K562 (cell line): ENCODE measurements around the gene ITPR1. TPM values are rescaled to one million over a fixed set of nuclear protein-coding genes. Genes with fewer than 3 reads are reported as not detected.

Experiments used
- CREBBP ChIP-seq: IDR thresholded peaks from one replicate; pipeline ENCODE4 v1.6.1; 2012; ENCODE audit warnings: low read depth, mild to moderate bottlenecking, control low read depth, inconsistent platforms, low read length
- DNMT1 ChIP-seq: fragments of 450-650 bp; IDR thresholded peaks from 2 replicates; pipeline ENCODE4 v1.6.1; 2016; ENCODE audit warnings: antibody characterized with exemption, mild to moderate bottlenecking
- ELK3 ChIP-seq: fragments of 450-650 bp; formaldehyde crosslinking; IDR thresholded peaks from 2 replicates; pipeline ENCODE4 v1.4.0; 2020; ENCODE audit warnings: mild to moderate bottlenecking
- SETDB1 ChIP-seq: IDR thresholded peaks from one replicate; pipeline ENCODE4 v1.6.1; 2012; ENCODE audit warnings: low read length, control low read depth, inconsistent platforms
- ZC3H4 ChIP-seq: sonication (generic); formaldehyde crosslinking; IDR thresholded peaks from 2 replicates; pipeline ENCODE4 v1.9.0; 2021; ENCODE audit warnings: missing genetic modification reagents, borderline replicate concordance
- ZNF134 ChIP-seq: fragments of 250-450 bp; sonication (Bioruptor Pico); conservative IDR thresholded peaks from 2 replicates; pipeline ENCODE4 v1.4.0; 2020
- ZNF551 ChIP-seq: fragments of 250-450 bp; sonication (Bioruptor Pico); IDR thresholded peaks from 2 replicates; pipeline ENCODE4 v1.5.0; 2021; ENCODE audit warnings: mild to moderate bottlenecking, moderate library complexity
- polyA plus RNA-seq, 8 experiments: library from polyadenylated mRNA; depleted of rRNA in 4 of 8; stranded (reverse) in 5 of 8; unstranded in 3 of 8; fragments of >200 nt; fragmentation: Nextera tagmentation in 2 of 8; fragmentation: Illumina TruSeq in 1 of 8; extraction: Ambion mirVana in 2 of 8; extraction: Trizol in 1 of 8; gene quantifications; 2 replicates each; pipeline versions ENCODE4 v1.2.1 to v1.2.3, GENCODE V29; 2011 to 2014; ENCODE audit warnings: inconsistent platforms in 1 of 8, missing spikeins in 1 of 8
- total RNA-seq, 7 experiments: library from RNA; depleted of rRNA in 6 of 7; stranded (reverse); fragments of >200 nt in 6 of 7; fragmentation: Illumina TruSeq in 2 of 7; extraction: Trizol in 2 of 7; gene quantifications; 2 replicates each; pipeline versions ENCODE4 v1.2.1 to v1.2.3, GENCODE V29; 2011 to 2021; ENCODE audit warnings: low replicate concordance in 1 of 7
- TF ChIP-seq, protein P1 (sequence below): fragments of 250-450 bp; sonication (Bioruptor Pico); IDR thresholded peaks from 2 replicates; pipeline ENCODE4 v1.5.1; 2021; ENCODE audit warnings: mild to moderate bottlenecking

ITPR1 gene
- total and polyA plus RNA-seq, 9 of the 15 experiments (the other 6 are each of a cell fraction or from before 2014, with no cell fraction given): 22.4 to 40.0 (median 27.4) TPM

- TF ChIP-seq, protein P1, sequence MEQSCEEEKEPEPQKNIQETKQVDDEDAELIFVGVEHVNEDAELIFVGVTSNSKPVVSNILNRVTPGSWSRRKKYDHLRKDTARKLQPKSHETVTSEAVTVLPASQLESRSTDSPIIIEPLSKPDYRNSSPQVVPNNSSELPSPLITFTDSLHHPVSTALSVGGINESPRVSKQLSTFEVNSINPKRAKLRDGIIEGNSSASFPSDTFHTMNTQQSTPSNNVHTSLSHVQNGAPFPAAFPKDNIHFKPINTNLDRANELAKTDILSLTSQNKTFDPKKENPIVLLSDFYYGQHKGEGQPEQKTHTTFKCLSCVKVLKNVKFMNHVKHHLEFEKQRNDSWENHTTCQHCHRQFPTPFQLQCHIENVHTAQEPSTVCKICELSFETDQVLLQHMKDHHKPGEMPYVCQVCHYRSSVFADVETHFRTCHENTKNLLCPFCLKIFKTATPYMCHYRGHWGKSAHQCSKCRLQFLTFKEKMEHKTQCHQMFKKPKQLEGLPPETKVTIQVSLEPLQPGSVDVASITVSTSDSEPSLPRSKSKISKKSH (CRISPR knock-in tag): no peak
- TF ChIP-seq ZNF551 (CRISPR knock-in tag): no peak
- no peak for TF ChIP-seq SETDB1
- TF ChIP-seq DNMT1: no peak
- TF ChIP-seq ELK3: no peak
- TF ChIP-seq ZNF134 (CRISPR knock-in tag): no peak
- TF ChIP-seq ZC3H4 (CRISPR knock-in tag): no peak
- no peak for TF ChIP-seq CREBBP
Measured at GRCh38 chr3:4827767-4828166, 334.6 kb downstream of the ITPR1 start (continued).
